Measurements from ENCODE around the gene YDJC. TPM values are rescaled to one million over a fixed set of nuclear protein-coding genes. Genes with fewer than 3 reads are reported as not detected.

YDJC gene
- total and polyA plus RNA-seq, 9 of the 15 experiments (the other 6 are each of a cell fraction or from before 2014, with no cell fraction given) = 13.5 to 871 (median 164) TPM

- TF ChIP-seq, protein P1, sequence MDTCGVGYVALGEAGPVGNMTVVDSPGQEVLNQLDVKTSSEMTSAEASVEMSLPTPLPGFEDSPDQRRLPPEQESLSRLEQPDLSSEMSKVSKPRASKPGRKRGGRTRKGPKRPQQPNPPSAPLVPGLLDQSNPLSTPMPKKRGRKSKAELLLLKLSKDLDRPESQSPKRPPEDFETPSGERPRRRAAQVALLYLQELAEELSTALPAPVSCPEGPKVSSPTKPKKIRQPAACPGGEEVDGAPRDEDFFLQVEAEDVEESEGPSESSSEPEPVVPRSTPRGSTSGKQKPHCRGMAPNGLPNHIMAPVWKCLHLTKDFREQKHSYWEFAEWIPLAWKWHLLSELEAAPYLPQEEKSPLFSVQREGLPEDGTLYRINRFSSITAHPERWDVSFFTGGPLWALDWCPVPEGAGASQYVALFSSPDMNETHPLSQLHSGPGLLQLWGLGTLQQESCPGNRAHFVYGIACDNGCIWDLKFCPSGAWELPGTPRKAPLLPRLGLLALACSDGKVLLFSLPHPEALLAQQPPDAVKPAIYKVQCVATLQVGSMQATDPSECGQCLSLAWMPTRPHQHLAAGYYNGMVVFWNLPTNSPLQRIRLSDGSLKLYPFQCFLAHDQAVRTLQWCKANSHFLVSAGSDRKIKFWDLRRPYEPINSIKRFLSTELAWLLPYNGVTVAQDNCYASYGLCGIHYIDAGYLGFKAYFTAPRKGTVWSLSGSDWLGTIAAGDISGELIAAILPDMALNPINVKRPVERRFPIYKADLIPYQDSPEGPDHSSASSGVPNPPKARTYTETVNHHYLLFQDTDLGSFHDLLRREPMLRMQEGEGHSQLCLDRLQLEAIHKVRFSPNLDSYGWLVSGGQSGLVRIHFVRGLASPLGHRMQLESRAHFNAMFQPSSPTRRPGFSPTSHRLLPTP (IDR thresholded peaks at IDR 0.05; ENCODE audit: borderline replicate concordance, extremely low read depth, insufficient read length) = no peak
- TF ChIP-seq KAT7 (CRISPR knock-in tag; IDR thresholded peaks at IDR 0.05; ENCODE audit: borderline replicate concordance) (no peak), CHD1 (IDR thresholded peaks at IDR 0.05; ENCODE audit: low read length) (no peak), CAMTA2 (CRISPR knock-in tag; conservative IDR thresholded peaks at IDR 0.05) (0 out of 2 replicates have a peak, but pooled peaks have one; percentile 43), MCM5 (IDR thresholded peaks at IDR 0.05; ENCODE audit: low read depth) (no peak), ATF6 (CRISPR knock-in tag; IDR thresholded peaks at IDR 0.05) (no peak), EWSR1 (IDR thresholded peaks at IDR 0.05; ENCODE audit: borderline replicate concordance, low read depth, partially characterized antibody) (no peak), ARHGAP35 (IDR thresholded peaks at IDR 0.05; ENCODE audit: partially characterized antibody) (peak; percentile 63), NCOA2 (IDR thresholded peaks at IDR 0.05; ENCODE audit: partially characterized antibody in 2 of 2) (no peak), CEBPG (CRISPR knock-in tag; IDR thresholded peaks at IDR 0.05) (no peak), CEBPG (tag; conservative IDR thresholded peaks at IDR 0.05 in 1 of 2, IDR thresholded peaks at IDR 0.05 in 1 of 2) (no peak), TCF7 (IDR thresholded peaks at IDR 0.05; ENCODE audit: borderline replicate concordance) (no peak), SREBF1 (IDR thresholded peaks at IDR 0.05; ENCODE audit: borderline replicate concordance, low read depth, low read length) (no peak), HLTF (IDR thresholded peaks at IDR 0.05) (peak; percentile 50; the same call in 1 of the 2 replicates), POLR2B (IDR thresholded peaks at IDR 0.05; ENCODE audit: low read depth, partially characterized antibody) (peak; percentile 23), CXXC5 (CRISPR knock-in tag; IDR thresholded peaks at IDR 0.05) (no peak)
- TF ChIP-seq, protein P2, sequence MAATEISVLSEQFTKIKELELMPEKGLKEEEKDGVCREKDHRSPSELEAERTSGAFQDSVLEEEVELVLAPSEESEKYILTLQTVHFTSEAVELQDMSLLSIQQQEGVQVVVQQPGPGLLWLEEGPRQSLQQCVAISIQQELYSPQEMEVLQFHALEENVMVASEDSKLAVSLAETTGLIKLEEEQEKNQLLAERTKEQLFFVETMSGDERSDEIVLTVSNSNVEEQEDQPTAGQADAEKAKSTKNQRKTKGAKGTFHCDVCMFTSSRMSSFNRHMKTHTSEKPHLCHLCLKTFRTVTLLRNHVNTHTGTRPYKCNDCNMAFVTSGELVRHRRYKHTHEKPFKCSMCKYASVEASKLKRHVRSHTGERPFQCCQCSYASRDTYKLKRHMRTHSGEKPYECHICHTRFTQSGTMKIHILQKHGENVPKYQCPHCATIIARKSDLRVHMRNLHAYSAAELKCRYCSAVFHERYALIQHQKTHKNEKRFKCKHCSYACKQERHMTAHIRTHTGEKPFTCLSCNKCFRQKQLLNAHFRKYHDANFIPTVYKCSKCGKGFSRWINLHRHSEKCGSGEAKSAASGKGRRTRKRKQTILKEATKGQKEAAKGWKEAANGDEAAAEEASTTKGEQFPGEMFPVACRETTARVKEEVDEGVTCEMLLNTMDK (IDR thresholded peaks at IDR 0.05; ENCODE audit: borderline replicate concordance, insufficient read depth, low read depth, low read length, poor library complexity, severe bottlenecking) = no peak
- TF ChIP-seq, protein P3, sequence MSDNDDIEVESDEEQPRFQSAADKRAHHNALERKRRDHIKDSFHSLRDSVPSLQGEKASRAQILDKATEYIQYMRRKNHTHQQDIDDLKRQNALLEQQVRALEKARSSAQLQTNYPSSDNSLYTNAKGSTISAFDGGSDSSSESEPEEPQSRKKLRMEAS (CRISPR knock-in tag; IDR thresholded peaks at IDR 0.05) = no peak
- TF ChIP-seq, protein P4, sequence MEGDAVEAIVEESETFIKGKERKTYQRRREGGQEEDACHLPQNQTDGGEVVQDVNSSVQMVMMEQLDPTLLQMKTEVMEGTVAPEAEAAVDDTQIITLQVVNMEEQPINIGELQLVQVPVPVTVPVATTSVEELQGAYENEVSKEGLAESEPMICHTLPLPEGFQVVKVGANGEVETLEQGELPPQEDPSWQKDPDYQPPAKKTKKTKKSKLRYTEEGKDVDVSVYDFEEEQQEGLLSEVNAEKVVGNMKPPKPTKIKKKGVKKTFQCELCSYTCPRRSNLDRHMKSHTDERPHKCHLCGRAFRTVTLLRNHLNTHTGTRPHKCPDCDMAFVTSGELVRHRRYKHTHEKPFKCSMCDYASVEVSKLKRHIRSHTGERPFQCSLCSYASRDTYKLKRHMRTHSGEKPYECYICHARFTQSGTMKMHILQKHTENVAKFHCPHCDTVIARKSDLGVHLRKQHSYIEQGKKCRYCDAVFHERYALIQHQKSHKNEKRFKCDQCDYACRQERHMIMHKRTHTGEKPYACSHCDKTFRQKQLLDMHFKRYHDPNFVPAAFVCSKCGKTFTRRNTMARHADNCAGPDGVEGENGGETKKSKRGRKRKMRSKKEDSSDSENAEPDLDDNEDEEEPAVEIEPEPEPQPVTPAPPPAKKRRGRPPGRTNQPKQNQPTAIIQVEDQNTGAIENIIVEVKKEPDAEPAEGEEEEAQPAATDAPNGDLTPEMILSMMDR (IDR thresholded peaks at IDR 0.05 in 2 of 3, conservative IDR thresholded peaks at IDR 0.05 in 1 of 3; ENCODE audit: insufficient read depth in 2 of 3, low read depth in 1 of 3, low read length in 3 of 3) = 0 out of 6 replicates have a peak, but pooled peaks of 1 of the 3 experiments have one; percentile 0
These were observed 49.6 kb upstream of the YDJC start (continued) for GRCh38 chr22:21679383-21679782.

All from K562 (cell line).